SK-N-SH (cell line): ENCODE data around the gene GRHL3. TPM values are rescaled to one million over a fixed set of nuclear protein-coding genes. Genes with fewer than 3 reads are reported as not detected.

Source experiments
- CTCF ChIA-PET: fragments of 300-600, 350-600 bp; formaldehyde crosslinking; extraction: SDS; loops from one replicate; lab custom pipeline; 2021; lab: Yijun Ruan, JAX
- POLR2A ChIA-PET: fragments of 350-600 bp; sonication (Branson Sonifier 250); formaldehyde crosslinking; extraction: SDS; loops from one replicate; lab custom pipeline; 2020; ENCODE audit warnings: antibody characterized with exemption, inconsistent platforms; lab: Yijun Ruan, JAX
- DNase-seq: peaks from one replicate; pipeline ENCODE4 v3.0.0; 2012
- H2AFZ ChIP-seq: fragments of 200-600 bp; sonication (generic); 2 replicates; pipeline ENCODE4 v1.8.1; 2016; ENCODE audit warnings: antibody characterized with exemption, mild to moderate bottlenecking, low read depth
- H3F3A ChIP-seq: fragments of 200-600 bp; sonication (generic); replicated peaks from 2 replicates; pipeline ENCODE3; 2016; ENCODE audit warnings: antibody characterized with exemption, mild to moderate bottlenecking; ENCODE audit not compliant: insufficient read depth
- H3K27ac ChIP-seq, 2 experiments: fragments of 200-500 bp in 1 of 2; fragments of 200-600 bp in 1 of 2; sonication (Bioruptor generic) in 1 of 2; sonication (generic), shearing (Covaris generic) in 1 of 2; 2 replicates each; pipeline versions ENCODE4 v1.5.1 to v1.6.1; 2014 to 2016; ENCODE audit warnings: low read depth in 2 of 2, inconsistent platforms in 1 of 2, low read length in 1 of 2, mild to moderate bottlenecking in 1 of 2, mixed read lengths in 1 of 2
- H3K27me3 ChIP-seq: fragments of 200-600 bp; sonication (generic), shearing (Covaris generic); 2 replicates; pipeline ENCODE4 v1.6.1; 2016; ENCODE audit warnings: mixed run types; ENCODE audit not compliant: insufficient read depth
- H3K36me3 ChIP-seq, 2 experiments: fragments of 200-500 bp in 1 of 2; fragments of 200-600 bp in 1 of 2; sonication (Bioruptor generic) in 1 of 2; sonication (generic) in 1 of 2; replicated peaks in 1 of 2; 2 replicates each; pipeline versions ENCODE3 to v1.5.1; 2014 to 2016; ENCODE audit warnings: low read length in 1 of 2, mild to moderate bottlenecking in 1 of 2; ENCODE audit not compliant: insufficient read depth in 2 of 2, control insufficient read depth in 1 of 2
- H3K4me1 ChIP-seq, 2 experiments: fragments of 200-500 bp in 1 of 2; fragments of 200-600 bp in 1 of 2; sonication (Bioruptor generic) in 1 of 2; sonication (generic), shearing (Covaris generic) in 1 of 2; 2 replicates each; pipeline versions ENCODE4 v1.5.1 to v1.6.1; 2014 to 2016; ENCODE audit warnings: low read depth in 1 of 2, low read length in 1 of 2, mixed run types in 1 of 2; ENCODE audit not compliant: insufficient read depth in 2 of 2, control insufficient read depth in 1 of 2
- H3K4me2 ChIP-seq: fragments of 200-600 bp; sonication (generic), shearing (Covaris generic); 2 replicates; pipeline ENCODE4 v1.6.1; 2017; ENCODE audit warnings: mixed run types
- H3K4me3 ChIP-seq, 2 experiments: fragments of 200-500 bp in 1 of 2; fragments of 200-600 bp in 1 of 2; sonication (Bioruptor generic) in 1 of 2; sonication (generic), shearing (Covaris generic) in 1 of 2; 2 replicates each; pipeline versions ENCODE4 v1.5.1 to v1.8.1; 2014 to 2016; ENCODE audit warnings: low read depth in 2 of 2, inconsistent platforms in 1 of 2, low read length in 1 of 2, mild to moderate bottlenecking in 1 of 2, mixed read lengths in 1 of 2, moderate library complexity in 1 of 2
- H3K79me2 ChIP-seq: fragments of 200-600 bp; sonication (generic); 2 replicates; pipeline ENCODE4 v1.8.1; 2017; ENCODE audit warnings: mild to moderate bottlenecking; ENCODE audit not compliant: insufficient read depth
- H3K9ac ChIP-seq: fragments of 200-600 bp; sonication (generic); 2 replicates; pipeline ENCODE4 v1.6.1; 2017; ENCODE audit warnings: mixed run types
- H3K9me2 ChIP-seq: fragments of 200-600 bp; sonication (generic); 2 replicates; pipeline ENCODE4 v1.6.1; 2017; ENCODE audit warnings: mixed run types
- H3K9me3 ChIP-seq: fragments of 200-600 bp; sonication (generic); 2 replicates; pipeline ENCODE4 v1.6.1; 2017; ENCODE audit warnings: mixed run types, mild to moderate bottlenecking, moderate library complexity
- H4K20me1 ChIP-seq: fragments of 200-600 bp; sonication (generic); 2 replicates; pipeline ENCODE4 v1.6.1; 2017; ENCODE audit warnings: mild to moderate bottlenecking, mixed run types; ENCODE audit not compliant: insufficient read depth
- CHD2 ChIP-seq: fragments of 150-350 bp; IDR thresholded peaks from 2 replicates; pipeline ENCODE4 v1.6.1; 2018; ENCODE audit warnings: low read length; ENCODE audit not compliant: partially characterized antibody
- CTCF ChIP-seq: fragments of 200-600 bp; sonication (generic); IDR thresholded peaks from 2 replicates; pipeline ENCODE4 v1.6.1; 2017; ENCODE audit warnings: antibody characterized with exemption, mild to moderate bottlenecking, moderate library complexity
- EZH2phosphoT487 ChIP-seq: fragments of 200-600 bp; sonication (generic); IDR thresholded peaks from 2 replicates; pipeline ENCODE4 v1.6.1; 2017; ENCODE audit warnings: low read depth, mixed run types, mild to moderate bottlenecking, antibody characterized with exemption, moderate library complexity, borderline replicate concordance
- FOXJ3 ChIP-seq: sonication (generic); formaldehyde crosslinking; IDR thresholded peaks from 2 replicates; pipeline ENCODE4 v1.5.1; 2020; ENCODE audit warnings: mild to moderate bottlenecking, missing genetic modification reagents
- MAX ChIP-seq: IDR thresholded peaks from 2 replicates; pipeline ENCODE4 v1.4.0; 2012; ENCODE audit warnings: low read depth
- NFIC ChIP-seq: IDR thresholded peaks from 2 replicates; pipeline ENCODE4 v1.4.0; 2012; ENCODE audit warnings: borderline replicate concordance
- SIN3A ChIP-seq: IDR thresholded peaks from 2 replicates; pipeline ENCODE4 v1.6.1; 2012; ENCODE audit warnings: low read depth, mild to moderate bottlenecking, low read length, moderate library complexity, borderline replicate concordance
- TAF1 ChIP-seq: IDR thresholded peaks from 2 replicates; pipeline ENCODE4 v1.6.1; 2012; ENCODE audit warnings: low read depth, mild to moderate bottlenecking, low read length, moderate library complexity, borderline replicate concordance
- YY1 ChIP-seq: IDR thresholded peaks from 2 replicates; pipeline ENCODE4 v1.4.0; 2012; ENCODE audit warnings: low read depth, mild to moderate bottlenecking
- WGBS: methylation state at CpG from one replicate; pipeline ENCODE4 v1.1.6; 2017; ENCODE audit warnings: low lambda C conversion rate; 5-methylcytosine and 5-hydroxymethylcytosine counted together
- polyA plus RNA-seq, 3 experiments: library from polyadenylated mRNA; depleted of rRNA; stranded (reverse); fragments of >200 nt; gene quantifications; 2 replicates each; pipeline ENCODE4 v1.2.3, GENCODE V29; 2012
- TF ChIP-seq, protein P1 (sequence below): IDR thresholded peaks from 2 replicates; pipeline ENCODE4 v1.4.0; 2012; ENCODE audit warnings: low read depth, borderline replicate concordance
- TF ChIP-seq, protein P2 (sequence below): fragments of 150-350 bp; IDR thresholded peaks from 2 replicates; pipeline ENCODE4 v1.6.1; 2016; ENCODE audit warnings: mild to moderate bottlenecking, low read depth, low read length

The GRHL3 gene
- polyA plus RNA-seq, 1 of the 3 experiments (the other 2 are of a cell fraction), result 0.05 TPM

DNA sequence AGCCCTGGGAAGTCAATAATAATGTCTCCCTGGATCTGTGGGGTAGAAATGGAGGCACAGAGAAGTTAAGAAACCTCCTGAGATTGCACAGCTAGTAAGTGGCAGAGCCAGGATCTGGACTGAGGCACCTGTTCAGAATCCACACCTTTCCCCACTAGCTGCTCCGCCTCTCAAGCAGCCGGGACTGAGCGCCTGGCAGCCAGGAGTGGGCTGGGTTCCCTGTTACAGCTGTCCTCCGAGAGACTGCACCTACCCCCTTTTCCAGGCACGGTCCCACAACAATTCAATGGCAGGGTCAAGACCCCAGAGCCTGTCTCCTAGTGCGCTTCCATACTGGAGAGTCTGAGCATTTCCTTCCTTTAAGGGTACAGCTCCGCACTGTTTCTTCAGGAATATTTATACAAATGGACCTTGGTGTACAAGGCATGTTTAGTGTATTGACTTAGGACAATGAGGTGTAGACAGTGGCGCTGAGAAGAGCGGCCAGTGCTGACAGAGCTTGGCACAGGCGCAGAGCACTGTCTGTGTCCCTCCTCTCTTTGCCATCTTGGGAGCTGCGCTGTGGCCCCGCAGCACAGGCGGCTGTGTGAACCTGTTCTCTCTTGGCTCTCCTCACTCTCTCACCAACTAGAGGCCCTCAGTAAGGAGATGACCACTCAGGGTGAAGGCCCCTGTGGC, 24.4 kb downstream of the GRHL3 start:
- no peaks in the 10 kb centered on the region for H3K9me3 ChIP-seq
- ChIA-PET CTCF (interaction anchor here (1.0 to 1.9 kb wide), 2 partner anchors 48 to 144 kb away, joined by 3 to 10 read pairs; no protein-coding TSS in a partner anchor), POLR2A (no interaction called here)
- WGBS, result 89% methylated on average over 12 of the region's 13 CpGs
- H3F3A ChIP-seq, result no peaks in the 10 kb centered on the region
- no peak overlapping the region for H3K4me2 ChIP-seq
- no peak overlapping the region for H3K9ac ChIP-seq
- no peaks in the 10 kb centered on the region for H4K20me1 ChIP-seq
- H3K4me1 ChIP-seq, result peaks cover 0 to 7% of the 10 kb centered on the region in 2 experiments; a peak in 1 of 4 replicates
- H3K27me3 ChIP-seq, result no peaks in the 10 kb centered on the region
- no peaks in the 10 kb centered on the region for H3K36me3 ChIP-seq
- no peak for DNase-seq
- TF ChIP-seq, protein P1, sequence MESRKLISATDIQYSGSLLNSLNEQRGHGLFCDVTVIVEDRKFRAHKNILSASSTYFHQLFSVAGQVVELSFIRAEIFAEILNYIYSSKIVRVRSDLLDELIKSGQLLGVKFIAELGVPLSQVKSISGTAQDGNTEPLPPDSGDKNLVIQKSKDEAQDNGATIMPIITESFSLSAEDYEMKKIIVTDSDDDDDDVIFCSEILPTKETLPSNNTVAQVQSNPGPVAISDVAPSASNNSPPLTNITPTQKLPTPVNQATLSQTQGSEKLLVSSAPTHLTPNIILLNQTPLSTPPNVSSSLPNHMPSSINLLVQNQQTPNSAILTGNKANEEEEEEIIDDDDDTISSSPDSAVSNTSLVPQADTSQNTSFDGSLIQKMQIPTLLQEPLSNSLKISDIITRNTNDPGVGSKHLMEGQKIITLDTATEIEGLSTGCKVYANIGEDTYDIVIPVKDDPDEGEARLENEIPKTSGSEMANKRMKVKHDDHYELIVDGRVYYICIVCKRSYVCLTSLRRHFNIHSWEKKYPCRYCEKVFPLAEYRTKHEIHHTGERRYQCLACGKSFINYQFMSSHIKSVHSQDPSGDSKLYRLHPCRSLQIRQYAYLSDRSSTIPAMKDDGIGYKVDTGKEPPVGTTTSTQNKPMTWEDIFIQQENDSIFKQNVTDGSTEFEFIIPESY, result no peak
- TF ChIP-seq NFIC, result no peak
- no peak overlapping the region for H2AFZ ChIP-seq
- no peak overlapping the region for H3K27ac ChIP-seq
- H3K9me2 ChIP-seq, result no peaks in the 10 kb centered on the region
- no peaks in the 10 kb centered on the region for H3K79me2 ChIP-seq
- no peak overlapping the region for H3K4me3 ChIP-seq

GRCh38 chr1:24344090-24344742, 25.1 kb downstream of the GRHL3 start:
- no peaks in the 10 kb centered on the region for H4K20me1 ChIP-seq
- no peak for TF ChIP-seq MAX
- TF ChIP-seq EZH2phosphoT487, result no peak
- TF ChIP-seq CHD2, result no peak
- TF ChIP-seq SIN3A, result no peak
- no peak for TF ChIP-seq TAF1
- no peak for TF ChIP-seq CTCF
- TF ChIP-seq YY1, result no peak
- TF ChIP-seq, protein P2, sequence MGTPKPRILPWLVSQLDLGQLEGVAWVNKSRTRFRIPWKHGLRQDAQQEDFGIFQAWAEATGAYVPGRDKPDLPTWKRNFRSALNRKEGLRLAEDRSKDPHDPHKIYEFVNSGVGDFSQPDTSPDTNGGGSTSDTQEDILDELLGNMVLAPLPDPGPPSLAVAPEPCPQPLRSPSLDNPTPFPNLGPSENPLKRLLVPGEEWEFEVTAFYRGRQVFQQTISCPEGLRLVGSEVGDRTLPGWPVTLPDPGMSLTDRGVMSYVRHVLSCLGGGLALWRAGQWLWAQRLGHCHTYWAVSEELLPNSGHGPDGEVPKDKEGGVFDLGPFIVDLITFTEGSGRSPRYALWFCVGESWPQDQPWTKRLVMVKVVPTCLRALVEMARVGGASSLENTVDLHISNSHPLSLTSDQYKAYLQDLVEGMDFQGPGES, result no peak
- no peak for TF ChIP-seq FOXJ3
- TF ChIP-seq, all 33 proteins: peak for 0
- H3K9me2 ChIP-seq, result no peaks in the 10 kb centered on the region
- H3K4me3 ChIP-seq, result no peak overlapping the region
- H3K27ac ChIP-seq, result no peak overlapping the region
- ChIA-PET POLR2A (no interaction called here), CTCF (interaction anchor here (1.0 to 1.9 kb wide), 2 partner anchors 47 to 145 kb away, joined by 3 to 10 read pairs; no protein-coding TSS in a partner anchor)
- H2AFZ ChIP-seq, result no peak overlapping the region
- no peaks in the 10 kb centered on the region for H3K9me3 ChIP-seq
- peaks cover 0 to 7% of the 10 kb centered on the region in 2 experiments; a peak in 1 of 4 replicates for H3K4me1 ChIP-seq
- H3K27me3 ChIP-seq, result no peaks in the 10 kb centered on the region
- WGBS, result 52% methylated on average over 3 of the region's 8 CpGs
- no peaks in the 10 kb centered on the region for H3F3A ChIP-seq
- H3K36me3 ChIP-seq, result no peaks in the 10 kb centered on the region
- no peak overlapping the region for H3K4me2 ChIP-seq
- no peak overlapping the region for H3K9ac ChIP-seq
- DNase-seq, result no peak
- H3K79me2 ChIP-seq, result no peaks in the 10 kb centered on the region
